Spleen (tissue), 7 donors: ENCODE data around the gene LGR6.

Experiments used
- CTCF ChIP-seq, 11 experiments: fragments of 200-600 bp in 7 of 11; fragments of 450-650 bp in 4 of 11; sonication (generic) in 4 of 11; IDR thresholded peaks in 8 of 11; conservative IDR thresholded peaks in 3 of 11; 1 replicate in 7 of 11; 2 replicates in 4 of 11; pipeline versions ENCODE4 v1.4.0 to v1.8.0; 2016 to 2021; ENCODE audit warnings: antibody characterized with exemption in 11 of 11, inconsistent platforms in 4 of 11, mild to moderate bottlenecking in 1 of 11
- POLR2A ChIP-seq, 3 donors: fragments of 450-650 bp; IDR thresholded peaks; one replicate each; pipeline ENCODE4 v1.5.1; 2017; ENCODE audit warnings: antibody characterized with exemption in 3 of 3, mild to moderate bottlenecking in 1 of 3
- POLR2AphosphoS5 ChIP-seq, 3 donors: sonication (generic); formaldehyde crosslinking; IDR thresholded peaks; one replicate each; pipeline ENCODE4 v1.5.1; 2017; ENCODE audit warnings: antibody characterized with exemption in 3 of 3
- donor health status: DM: no; HTN: no; CAD: no; lungs with moderate emphysema.
- donor health status: DM: no; HTN: no; CAD: no.
- donor health status: DM: no; HTN: no; CAD: no.

- TF ChIP-seq CTCF (IDR thresholded peaks at IDR 0.05 in 8 of 11, conservative IDR thresholded peaks at IDR 0.05 in 3 of 11) = no peak
- TF ChIP-seq POLR2A (IDR thresholded peaks at IDR 0.05) = no peak
- no peak for TF ChIP-seq POLR2AphosphoS5 (IDR thresholded peaks at IDR 0.05)
Measured at GRCh38 chr1:202182040-202182877, 11.3 kb upstream of the LGR6 start.
